OCI-LY1 (cell line): ENCODE data around the gene MRPS10.

ENCODE experiments used
- H2AFZ ChIP-seq: fragments of 200-600 bp; sonication (generic), shearing (Covaris generic); 2 replicates; pipeline ENCODE4 v1.6.0; 2014; ENCODE audit warnings: antibody characterized with exemption, mild to moderate bottlenecking, low read length
- H3F3A ChIP-seq: fragments of 200-600 bp; sonication (generic), shearing (Covaris generic); 2 replicates; pipeline ENCODE4 v1.6.0; 2014; ENCODE audit warnings: mild to moderate bottlenecking, antibody characterized with exemption, low read length, moderate library complexity; ENCODE audit not compliant: insufficient read depth
- H3K27ac ChIP-seq: fragments of 200-600 bp; sonication (generic); 2 replicates; pipeline ENCODE4 v1.5.1; 2014; ENCODE audit warnings: low read length, mixed run types, mild to moderate bottlenecking, low read depth; ENCODE audit not compliant: poor library complexity, severe bottlenecking
- H3K27me3 ChIP-seq: fragments of 200-600 bp; sonication (generic); 2 replicates; pipeline ENCODE4 v1.6.0; 2014; ENCODE audit warnings: antibody characterized with exemption, mild to moderate bottlenecking, low read length, moderate library complexity; ENCODE audit not compliant: insufficient read depth
- H3K36me3 ChIP-seq: fragments of 200-600 bp; sonication (generic); 2 replicates; pipeline ENCODE4 v1.6.1; 2014; ENCODE audit warnings: mild to moderate bottlenecking, antibody characterized with exemption, low read length, moderate library complexity, mixed read lengths; ENCODE audit not compliant: insufficient read depth
- H3K4me1 ChIP-seq: fragments of 200-600 bp; sonication (generic); 2 replicates; pipeline ENCODE4 v1.5.1; 2014; ENCODE audit warnings: mild to moderate bottlenecking, low read length, moderate library complexity; ENCODE audit not compliant: insufficient read depth, severe bottlenecking
- H3K4me2 ChIP-seq: fragments of 200-600 bp; sonication (generic), shearing (Covaris generic); 2 replicates; pipeline ENCODE4 v1.6.1; 2014; ENCODE audit warnings: low read length
- H3K4me3 ChIP-seq: fragments of 200-600 bp; sonication (generic); 2 replicates; pipeline ENCODE4 v1.5.1; 2014; ENCODE audit warnings: low read length, low read depth, mild to moderate bottlenecking, mixed read lengths; ENCODE audit not compliant: poor library complexity, severe bottlenecking
- H3K79me2 ChIP-seq: fragments of 200-600 bp; shearing (Covaris generic); 2 replicates; pipeline ENCODE4 v1.6.1; 2016; ENCODE audit warnings: mixed run types, low read length, mixed read lengths; ENCODE audit not compliant: insufficient read depth
- H3K9ac ChIP-seq: fragments of 200-600 bp; sonication (generic), shearing (Covaris generic); 2 replicates; pipeline ENCODE4 v1.6.1; 2014; ENCODE audit warnings: mild to moderate bottlenecking, low read length, mixed read lengths
- H3K9me2 ChIP-seq: fragments of 200-600 bp; sonication (generic), shearing (Covaris generic); 2 replicates; pipeline ENCODE4 v1.6.1; 2014; ENCODE audit warnings: low read depth, mild to moderate bottlenecking, low read length, mixed read lengths
- H3K9me3 ChIP-seq: fragments of 200-600 bp; shearing (Covaris generic); 2 replicates; pipeline ENCODE4 v1.6.1; 2014; ENCODE audit warnings: low read length, mixed read lengths
- H4K20me1 ChIP-seq: fragments of 200-600 bp; sonication (generic), shearing (Covaris generic); 2 replicates; pipeline ENCODE4 v1.6.0; 2016; ENCODE audit warnings: mild to moderate bottlenecking, low read length; ENCODE audit not compliant: insufficient read depth
- EZH2 ChIP-seq: fragments of 200-600 bp; sonication (generic), shearing (Covaris generic); IDR thresholded peaks from 2 replicates; pipeline ENCODE4 v1.8.0; 2017; ENCODE audit warnings: borderline replicate concordance, mixed run types, mild to moderate bottlenecking, antibody characterized with exemption, low read length, moderate library complexity, mixed read lengths
- TF ChIP-seq, protein P1 (sequence below): fragments of 200-600 bp; sonication (generic), shearing (Covaris generic); IDR thresholded peaks from 2 replicates; pipeline ENCODE4 v1.5.1; 2017; ENCODE audit warnings: mild to moderate bottlenecking, antibody characterized with exemption, low read length, moderate library complexity, mixed read lengths

MRPS10 gene

DNA sequence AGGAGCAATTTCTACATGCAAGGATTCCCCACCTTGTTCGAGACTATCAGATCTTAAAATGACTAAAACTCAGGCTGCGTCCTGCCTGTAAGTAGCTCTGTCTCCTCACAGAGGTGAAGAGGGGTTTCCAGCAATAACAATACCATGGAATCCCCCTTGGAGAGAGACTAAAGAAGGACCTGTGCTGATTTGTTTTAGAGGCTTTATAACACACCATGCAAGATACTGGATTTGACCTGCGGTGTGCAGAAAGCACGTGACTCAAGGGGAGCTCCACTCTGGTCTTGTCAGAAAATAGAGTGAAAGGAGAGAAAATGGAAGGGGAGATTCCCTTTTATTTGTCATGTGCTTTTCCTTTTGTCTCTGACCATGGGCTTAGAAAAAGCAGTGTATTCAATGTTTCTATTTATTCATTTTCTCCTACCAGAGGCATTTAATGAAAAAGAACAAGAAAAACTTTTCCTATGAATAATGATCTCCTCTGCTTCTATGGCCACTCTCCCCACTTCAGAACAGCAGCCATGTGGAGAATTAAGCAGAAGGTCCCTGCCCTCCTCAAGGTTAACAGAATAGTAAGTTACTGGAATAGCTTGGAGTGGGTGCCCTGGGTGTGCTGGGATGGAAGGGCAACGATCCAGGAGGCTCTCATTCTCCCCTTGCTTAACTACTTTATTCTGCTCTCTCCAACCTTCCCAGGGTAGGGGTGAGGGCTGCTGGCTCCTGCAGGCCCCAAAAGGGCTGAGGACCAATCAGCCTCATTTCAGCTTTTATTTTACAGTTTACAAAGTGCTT is 19.2 kb upstream of the MRPS10 start:
- Histone ChIP-seq H3K9me3 (no peaks in the 10 kb centered on the region), H3K27me3 (no peaks in the 10 kb centered on the region), H3K27ac (no peak overlapping the region), H3K36me3 (no peaks in the 10 kb centered on the region), H3K4me3 (no peak overlapping the region), H3K9me2 (no peaks in the 10 kb centered on the region), H3K4me2 (no peak overlapping the region), H3K9ac (no peak overlapping the region), H3K79me2 (no peaks in the 10 kb centered on the region), H3K4me1 (no peaks in the 10 kb centered on the region), H3F3A (no peaks in the 10 kb centered on the region), H4K20me1 (no peaks in the 10 kb centered on the region), H2AFZ (no peak overlapping the region)
- no peak for TF ChIP-seq EZH2
- TF ChIP-seq, protein P1, sequence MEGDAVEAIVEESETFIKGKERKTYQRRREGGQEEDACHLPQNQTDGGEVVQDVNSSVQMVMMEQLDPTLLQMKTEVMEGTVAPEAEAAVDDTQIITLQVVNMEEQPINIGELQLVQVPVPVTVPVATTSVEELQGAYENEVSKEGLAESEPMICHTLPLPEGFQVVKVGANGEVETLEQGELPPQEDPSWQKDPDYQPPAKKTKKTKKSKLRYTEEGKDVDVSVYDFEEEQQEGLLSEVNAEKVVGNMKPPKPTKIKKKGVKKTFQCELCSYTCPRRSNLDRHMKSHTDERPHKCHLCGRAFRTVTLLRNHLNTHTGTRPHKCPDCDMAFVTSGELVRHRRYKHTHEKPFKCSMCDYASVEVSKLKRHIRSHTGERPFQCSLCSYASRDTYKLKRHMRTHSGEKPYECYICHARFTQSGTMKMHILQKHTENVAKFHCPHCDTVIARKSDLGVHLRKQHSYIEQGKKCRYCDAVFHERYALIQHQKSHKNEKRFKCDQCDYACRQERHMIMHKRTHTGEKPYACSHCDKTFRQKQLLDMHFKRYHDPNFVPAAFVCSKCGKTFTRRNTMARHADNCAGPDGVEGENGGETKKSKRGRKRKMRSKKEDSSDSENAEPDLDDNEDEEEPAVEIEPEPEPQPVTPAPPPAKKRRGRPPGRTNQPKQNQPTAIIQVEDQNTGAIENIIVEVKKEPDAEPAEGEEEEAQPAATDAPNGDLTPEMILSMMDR = no peak

DNA sequence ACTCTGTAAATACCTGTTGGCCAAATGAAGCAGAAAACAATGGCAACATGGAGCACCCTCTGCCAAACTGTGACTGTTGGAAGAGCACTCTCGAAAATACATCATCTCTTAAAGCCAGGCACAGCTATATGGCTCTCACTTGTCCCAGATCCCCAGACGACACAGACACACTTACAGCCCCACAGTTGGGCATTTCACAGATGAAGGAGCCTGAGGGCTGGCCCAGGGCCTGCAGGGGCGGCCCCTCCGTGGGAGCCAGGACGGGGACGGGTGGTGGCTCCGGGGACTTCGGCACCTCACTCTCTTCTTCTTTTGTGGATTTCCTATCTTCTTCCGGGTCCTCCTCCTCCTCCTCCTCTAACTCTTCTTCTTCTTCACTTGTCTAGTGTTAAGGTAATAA is 18.4 kb upstream of the MRPS10 start:
- no peaks in the 10 kb centered on the region for H3K9me3 ChIP-seq
- H3K27ac ChIP-seq = no peak overlapping the region
- no peaks in the 10 kb centered on the region for H3K9me2 ChIP-seq
- H3K27me3 ChIP-seq = no peaks in the 10 kb centered on the region
- H3K79me2 ChIP-seq = no peaks in the 10 kb centered on the region
- H3K4me1 ChIP-seq = no peaks in the 10 kb centered on the region
- no peak overlapping the region for H3K9ac ChIP-seq
- no peak overlapping the region for H3K4me2 ChIP-seq
- no peaks in the 10 kb centered on the region for H3F3A ChIP-seq
- H3K36me3 ChIP-seq = no peaks in the 10 kb centered on the region
- no peak overlapping the region for H3K4me3 ChIP-seq
- no peak overlapping the region for H2AFZ ChIP-seq
- H4K20me1 ChIP-seq = no peaks in the 10 kb centered on the region
- TF ChIP-seq, protein P1 = no peak
- no peak for TF ChIP-seq EZH2

DNA sequence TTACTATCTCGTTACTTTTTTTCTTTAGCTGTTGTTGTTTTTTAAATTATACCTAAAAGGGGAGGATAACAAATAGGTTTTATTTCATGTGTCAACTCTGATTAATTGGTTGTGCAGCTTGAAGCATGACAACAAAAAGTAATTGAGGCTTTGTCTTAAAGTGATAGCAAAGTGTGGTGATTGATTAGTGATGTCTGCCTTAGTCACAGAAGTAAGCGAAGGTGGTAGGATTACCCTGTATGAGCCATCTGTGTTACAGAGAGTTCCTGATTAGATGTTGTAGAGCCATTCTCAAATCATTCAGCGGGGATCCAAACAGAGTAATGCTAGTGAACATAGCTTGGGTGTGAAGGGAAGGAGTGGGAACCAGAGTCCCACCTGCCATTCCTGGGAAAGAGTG is 14.4 kb upstream of the MRPS10 start:
- no peak for TF ChIP-seq EZH2
- TF ChIP-seq, protein P1 = no peak
- Histone ChIP-seq H3K4me3 (no peak overlapping the region), H3K27me3 (no peaks in the 10 kb centered on the region), H3K9me2 (no peaks in the 10 kb centered on the region), H3K4me1 (no peaks in the 10 kb centered on the region), H4K20me1 (no peaks in the 10 kb centered on the region), H3K4me2 (no peak overlapping the region), H3F3A (no peaks in the 10 kb centered on the region), H3K27ac (no peak overlapping the region), H3K36me3 (no peaks in the 10 kb centered on the region), H3K9me3 (no peaks in the 10 kb centered on the region), H3K9ac (no peak overlapping the region), H3K79me2 (no peaks in the 10 kb centered on the region), H2AFZ (no peak overlapping the region)
